Measurements from ENCODE around the gene FBXL4. TPM values are rescaled to one million over a fixed set of nuclear protein-coding genes. Genes with fewer than 3 reads are reported as not detected.

FBXL4 gene
- total RNA-seq, 1 donor from 2014 or later = 18.5 TPM

GRCh38 chr6:98975421-98975820, 27.7 kb upstream of the FBXL4 start:
- H3K27ac ChIP-seq = no peak overlapping the region
- no peak for TF ChIP-seq CTCF (IDR thresholded peaks at IDR 0.05)
- H3K4me3 ChIP-seq = no peak overlapping the region
- H3K27me3 ChIP-seq = no peaks in the 10 kb centered on the region
- DNase-seq (no peak), ATAC-seq (no peak)
- H3K4me1 ChIP-seq = no peaks in the 10 kb centered on the region
- H3K9me3 ChIP-seq = no peaks in the 10 kb centered on the region
- intact Hi-C loops (cut with DNase I) = no loop called here
- no peaks in the 10 kb centered on the region for H3K36me3 ChIP-seq

GRCh38 chr6:98974309-98974708, 26.6 kb upstream of the FBXL4 start:
- no peak for ATAC-seq
- no peaks in the 10 kb centered on the region for H3K36me3 ChIP-seq
- no peak for DNase-seq
- no peaks in the 10 kb centered on the region for H3K9me3 ChIP-seq
- intact Hi-C loops (cut with DNase I) = no loop called here
- H3K4me3 ChIP-seq = no peak overlapping the region
- no peak overlapping the region for H3K27ac ChIP-seq
- H3K27me3 ChIP-seq = no peaks in the 10 kb centered on the region
- TF ChIP-seq CTCF (IDR thresholded peaks at IDR 0.05) = no peak
- H3K4me1 ChIP-seq = no peaks in the 10 kb centered on the region

GRCh38 chr6:98973571-98973970, 25.8 kb upstream of the FBXL4 start:
- ATAC-seq (no peak), DNase-seq (no peak)
- no peaks in the 10 kb centered on the region for H3K27me3 ChIP-seq
- intact Hi-C loops (cut with DNase I) = no loop called here
- H3K4me1 ChIP-seq = no peaks in the 10 kb centered on the region
- H3K27ac ChIP-seq = no peak overlapping the region
- H3K9me3 ChIP-seq = no peaks in the 10 kb centered on the region
- no peak for TF ChIP-seq CTCF (IDR thresholded peaks at IDR 0.05)
- no peaks in the 10 kb centered on the region for H3K36me3 ChIP-seq
- H3K4me3 ChIP-seq = no peak overlapping the region

- no peak for DNase-seq
Observed at GRCh38 chr6:98971303-98971702, 23.6 kb upstream of the FBXL4 start.

GRCh38 chr6:98970469-98970868, 22.7 kb upstream of the FBXL4 start:
- intact Hi-C loops (cut with DNase I) = no loop called here
- DNase-seq (no peak), ATAC-seq (no peak)
- no peak for TF ChIP-seq CTCF (IDR thresholded peaks at IDR 0.05)
- no peak overlapping the region for H3K4me3 ChIP-seq
- no peaks in the 10 kb centered on the region for H3K27me3 ChIP-seq
- no peaks in the 10 kb centered on the region for H3K36me3 ChIP-seq
- H3K9me3 ChIP-seq = no peaks in the 10 kb centered on the region
- no peak overlapping the region for H3K27ac ChIP-seq
- H3K4me1 ChIP-seq = no peaks in the 10 kb centered on the region

More at GRCh38 chr6:98971303-98971702, 23.6 kb upstream of the FBXL4 start:
- no peaks in the 10 kb centered on the region for H3K36me3 ChIP-seq
- H3K27me3 ChIP-seq = no peaks in the 10 kb centered on the region
- intact Hi-C loops (cut with DNase I) = no loop called here
- TF ChIP-seq CTCF (IDR thresholded peaks at IDR 0.05) = no peak
- H3K9me3 ChIP-seq = no peaks in the 10 kb centered on the region
- no peak overlapping the region for H3K4me3 ChIP-seq
- no peak for ATAC-seq
- no peak overlapping the region for H3K27ac ChIP-seq
- H3K4me1 ChIP-seq = no peaks in the 10 kb centered on the region

GRCh38 chr6:98967616-98968015, 19.9 kb upstream of the FBXL4 start:
- TF ChIP-seq CTCF (IDR thresholded peaks at IDR 0.05) = no peak
- ATAC-seq = no peak
- Histone ChIP-seq H3K4me3 (no peak overlapping the region), H3K36me3 (no peaks in the 10 kb centered on the region), H3K9me3 (no peaks in the 10 kb centered on the region), H3K27ac (no peak overlapping the region), H3K27me3 (no peaks in the 10 kb centered on the region), H3K4me1 (no peaks in the 10 kb centered on the region)
- intact Hi-C loops (cut with DNase I) = no loop called here
- DNase-seq = no peak
